SK-N-SH (cell line): ENCODE measurements around the gene FBXO39. TPM values are rescaled to one million over a fixed set of nuclear protein-coding genes. Genes with fewer than 3 reads are reported as not detected.
"Not testable (repeated sequence)": the region's sequence is repeated elsewhere in the genome, so short reads cannot be mapped to it uniquely, and the experiment has no call there.

Experiments used
- CTCF ChIA-PET: fragments of 300-600, 350-600 bp; formaldehyde crosslinking; extraction: SDS; loops from one replicate; lab custom pipeline; 2021; lab: Yijun Ruan, JAX
- POLR2A ChIA-PET: fragments of 350-600 bp; sonication (Branson Sonifier 250); formaldehyde crosslinking; extraction: SDS; loops from one replicate; lab custom pipeline; 2020; ENCODE audit warnings: antibody characterized with exemption, inconsistent platforms; lab: Yijun Ruan, JAX
- DNase-seq: peaks from one replicate; pipeline ENCODE4 v3.0.0; 2012
- H2AFZ ChIP-seq: fragments of 200-600 bp; sonication (generic); 2 replicates; pipeline ENCODE4 v1.8.1; 2016; ENCODE audit warnings: antibody characterized with exemption, mild to moderate bottlenecking, low read depth
- H3F3A ChIP-seq: fragments of 200-600 bp; sonication (generic); replicated peaks from 2 replicates; pipeline ENCODE3; 2016; ENCODE audit warnings: antibody characterized with exemption, mild to moderate bottlenecking; ENCODE audit not compliant: insufficient read depth
- H3K27ac ChIP-seq, 2 experiments: fragments of 200-500 bp in 1 of 2; fragments of 200-600 bp in 1 of 2; sonication (Bioruptor generic) in 1 of 2; sonication (generic), shearing (Covaris generic) in 1 of 2; 2 replicates each; pipeline versions ENCODE4 v1.5.1 to v1.6.1; 2014 to 2016; ENCODE audit warnings: low read depth in 2 of 2, inconsistent platforms in 1 of 2, low read length in 1 of 2, mild to moderate bottlenecking in 1 of 2, mixed read lengths in 1 of 2
- H3K27me3 ChIP-seq: fragments of 200-600 bp; sonication (generic), shearing (Covaris generic); 2 replicates; pipeline ENCODE4 v1.6.1; 2016; ENCODE audit warnings: mixed run types; ENCODE audit not compliant: insufficient read depth
- H3K36me3 ChIP-seq, 2 experiments: fragments of 200-500 bp in 1 of 2; fragments of 200-600 bp in 1 of 2; sonication (Bioruptor generic) in 1 of 2; sonication (generic) in 1 of 2; replicated peaks in 1 of 2; 2 replicates each; pipeline versions ENCODE3 to v1.5.1; 2014 to 2016; ENCODE audit warnings: low read length in 1 of 2, mild to moderate bottlenecking in 1 of 2; ENCODE audit not compliant: insufficient read depth in 2 of 2, control insufficient read depth in 1 of 2
- H3K4me1 ChIP-seq, 2 experiments: fragments of 200-500 bp in 1 of 2; fragments of 200-600 bp in 1 of 2; sonication (Bioruptor generic) in 1 of 2; sonication (generic), shearing (Covaris generic) in 1 of 2; 2 replicates each; pipeline versions ENCODE4 v1.5.1 to v1.6.1; 2014 to 2016; ENCODE audit warnings: low read depth in 1 of 2, low read length in 1 of 2, mixed run types in 1 of 2; ENCODE audit not compliant: insufficient read depth in 2 of 2, control insufficient read depth in 1 of 2
- H3K4me2 ChIP-seq: fragments of 200-600 bp; sonication (generic), shearing (Covaris generic); 2 replicates; pipeline ENCODE4 v1.6.1; 2017; ENCODE audit warnings: mixed run types
- H3K4me3 ChIP-seq, 2 experiments: fragments of 200-500 bp in 1 of 2; fragments of 200-600 bp in 1 of 2; sonication (Bioruptor generic) in 1 of 2; sonication (generic), shearing (Covaris generic) in 1 of 2; 2 replicates each; pipeline versions ENCODE4 v1.5.1 to v1.8.1; 2014 to 2016; ENCODE audit warnings: low read depth in 2 of 2, inconsistent platforms in 1 of 2, low read length in 1 of 2, mild to moderate bottlenecking in 1 of 2, mixed read lengths in 1 of 2, moderate library complexity in 1 of 2
- H3K79me2 ChIP-seq: fragments of 200-600 bp; sonication (generic); 2 replicates; pipeline ENCODE4 v1.8.1; 2017; ENCODE audit warnings: mild to moderate bottlenecking; ENCODE audit not compliant: insufficient read depth
- H3K9ac ChIP-seq: fragments of 200-600 bp; sonication (generic); 2 replicates; pipeline ENCODE4 v1.6.1; 2017; ENCODE audit warnings: mixed run types
- H3K9me2 ChIP-seq: fragments of 200-600 bp; sonication (generic); 2 replicates; pipeline ENCODE4 v1.6.1; 2017; ENCODE audit warnings: mixed run types
- H3K9me3 ChIP-seq: fragments of 200-600 bp; sonication (generic); 2 replicates; pipeline ENCODE4 v1.6.1; 2017; ENCODE audit warnings: mixed run types, mild to moderate bottlenecking, moderate library complexity
- H4K20me1 ChIP-seq: fragments of 200-600 bp; sonication (generic); 2 replicates; pipeline ENCODE4 v1.6.1; 2017; ENCODE audit warnings: mild to moderate bottlenecking, mixed run types; ENCODE audit not compliant: insufficient read depth
- EP300 ChIP-seq, 2 experiments: IDR thresholded peaks; 2 replicates each; pipeline versions ENCODE4 v1.4.0 to v1.6.1; 2012; ENCODE audit warnings: borderline replicate concordance in 1 of 2, low read depth in 1 of 2, low read length in 1 of 2
- FOSL2 ChIP-seq: IDR thresholded peaks from 2 replicates; pipeline ENCODE4 v1.4.0; 2012; ENCODE audit warnings: low read depth, mild to moderate bottlenecking, moderate library complexity, borderline replicate concordance
- GATA2 ChIP-seq: sonication (generic); formaldehyde crosslinking; IDR thresholded peaks from 2 replicates; pipeline ENCODE4 v1.5.0; 2020; ENCODE audit warnings: mild to moderate bottlenecking, missing genetic modification reagents
- IRF3 ChIP-seq: fragments of 150-350 bp; IDR thresholded peaks from 2 replicates; pipeline ENCODE4 v1.6.1; 2016; ENCODE audit warnings: mild to moderate bottlenecking, low read depth, low read length
- MEF2A ChIP-seq: IDR thresholded peaks from 2 replicates; pipeline ENCODE4 v1.4.0; 2012; ENCODE audit warnings: low read depth, borderline replicate concordance
- NFIC ChIP-seq: IDR thresholded peaks from 2 replicates; pipeline ENCODE4 v1.4.0; 2012; ENCODE audit warnings: borderline replicate concordance
- PBX3 ChIP-seq: IDR thresholded peaks from 2 replicates; pipeline ENCODE4; 2012
- POLR2AphosphoS5 ChIP-seq: IDR thresholded peaks from 2 replicates; pipeline ENCODE4 v1.6.1; 2012; ENCODE audit warnings: low read depth, low read length
- RXRA ChIP-seq: IDR thresholded peaks from 2 replicates; pipeline ENCODE4 v1.4.0; 2012; ENCODE audit warnings: low read depth, mild to moderate bottlenecking, borderline replicate concordance
- SIN3A ChIP-seq: IDR thresholded peaks from 2 replicates; pipeline ENCODE4 v1.6.1; 2012; ENCODE audit warnings: low read depth, mild to moderate bottlenecking, low read length, moderate library complexity, borderline replicate concordance
- WGBS: methylation state at CpG from one replicate; pipeline ENCODE4 v1.1.6; 2017; ENCODE audit warnings: low lambda C conversion rate; 5-methylcytosine and 5-hydroxymethylcytosine counted together
- polyA plus RNA-seq, 3 experiments: library from polyadenylated mRNA; depleted of rRNA; stranded (reverse); fragments of >200 nt; gene quantifications; 2 replicates each; pipeline ENCODE4 v1.2.3, GENCODE V29; 2012
- TF ChIP-seq, protein P1 (sequence below): fragments of 150-350 bp; IDR thresholded peaks from 2 replicates; pipeline ENCODE4 v1.6.1; 2017; ENCODE audit warnings: antibody characterized with exemption, low read length, low read depth, borderline replicate concordance
- TF ChIP-seq, protein P2 (sequence below): IDR thresholded peaks from 2 replicates; pipeline ENCODE4 v1.6.1; 2012; ENCODE audit warnings: mild to moderate bottlenecking, low read depth, low read length, moderate library complexity

Gene FBXO39
- polyA plus RNA-seq, 1 of the 3 experiments (the other 2 are of a cell fraction), result not detected

DNA sequence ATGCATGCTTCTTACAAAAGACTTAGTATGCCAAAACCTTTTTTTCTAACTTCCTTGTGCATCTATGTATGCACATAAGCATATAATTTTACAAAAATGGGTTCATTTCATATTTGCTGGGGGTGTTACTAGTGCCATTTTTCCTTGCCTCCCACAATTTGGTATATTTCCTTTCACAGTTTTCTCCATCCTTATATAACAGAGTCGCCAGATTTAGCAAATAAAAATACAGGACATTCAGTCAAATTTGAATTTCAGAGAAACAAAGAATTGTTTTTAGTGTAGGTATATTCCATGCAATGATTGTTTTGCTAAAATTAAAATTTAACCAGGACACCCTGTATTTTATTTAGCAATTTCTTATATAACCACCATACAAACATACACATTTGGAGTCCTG, 4.0 kb upstream of the FBXO39 start:
- Histone ChIP-seq H3K27ac (no peak overlapping the region), H3K27me3 (peaks cover 37% of the 10 kb centered on the region), H3K4me2 (no peak overlapping the region), H3K4me3 (no peak overlapping the region), H3K9me3 (peaks cover 9% of the 10 kb centered on the region; the same call in 1 of the 2 replicates), H3K9ac (no peak overlapping the region), H3K79me2 (no peaks in the 10 kb centered on the region), H3K9me2 (no peaks in the 10 kb centered on the region), H4K20me1 (no peaks in the 10 kb centered on the region), H3K36me3 (no peaks in the 10 kb centered on the region), H3K4me1 (no peaks in the 10 kb centered on the region), H2AFZ (no peak overlapping the region), H3F3A (no peaks in the 10 kb centered on the region)
- 2% methylated on average over 1 of the region's 1 CpG for WGBS
- ChIA-PET POLR2A (no interaction called here), CTCF (interaction anchor here (0.9 kb wide), 1 partner anchor 10 kb away, joined by 5 read pairs; no protein-coding TSS in a partner anchor)
- no peak for DNase-seq
- TF ChIP-seq, protein P1, sequence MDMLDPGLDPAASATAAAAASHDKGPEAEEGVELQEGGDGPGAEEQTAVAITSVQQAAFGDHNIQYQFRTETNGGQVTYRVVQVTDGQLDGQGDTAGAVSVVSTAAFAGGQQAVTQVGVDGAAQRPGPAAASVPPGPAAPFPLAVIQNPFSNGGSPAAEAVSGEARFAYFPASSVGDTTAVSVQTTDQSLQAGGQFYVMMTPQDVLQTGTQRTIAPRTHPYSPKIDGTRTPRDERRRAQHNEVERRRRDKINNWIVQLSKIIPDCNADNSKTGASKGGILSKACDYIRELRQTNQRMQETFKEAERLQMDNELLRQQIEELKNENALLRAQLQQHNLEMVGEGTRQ, result no peak

DNA sequence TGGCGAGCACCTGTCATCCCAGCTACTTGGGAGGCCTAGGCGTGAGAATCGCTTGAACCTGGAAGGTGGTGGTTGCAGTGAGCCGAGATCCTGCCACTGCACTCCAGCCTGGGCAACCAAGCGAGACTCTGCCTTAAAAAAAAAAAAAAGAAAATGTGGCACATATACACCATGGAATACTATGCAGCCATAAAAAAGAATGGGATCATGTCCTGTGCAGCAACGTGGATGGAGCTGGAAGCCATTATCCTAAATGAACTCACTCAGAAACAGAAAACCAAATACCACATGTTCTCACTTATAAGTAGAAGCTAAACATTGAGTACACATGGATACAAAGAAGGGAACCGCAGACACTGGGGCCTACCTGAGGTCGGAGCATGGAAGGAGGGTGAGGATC, 1.1 kb upstream of the FBXO39 start:
- H3K4me1 ChIP-seq, H3F3A ChIP-seq, H3K27ac ChIP-seq, H3K9ac ChIP-seq, H4K20me1 ChIP-seq, DNase-seq, H3K9me3 ChIP-seq, POLR2A ChIA-PET, H2AFZ ChIP-seq, H3K36me3 ChIP-seq, CTCF ChIA-PET, H3K4me3 ChIP-seq, H3K4me2 ChIP-seq, H3K9me2 ChIP-seq, H3K79me2 ChIP-seq: not testable (repeated sequence)
- WGBS, result 38% methylated on average over 8 of the region's 8 CpGs
- H3K27me3 ChIP-seq, result peaks cover 64% of the 10 kb centered on the region

GRCh38 chr17:6779411-6779810, 3.4 kb downstream of the FBXO39 start:
- DNase-seq, result no peak
- Histone ChIP-seq H3K27ac (no peak overlapping the region), H3K79me2 (no peaks in the 10 kb centered on the region), H2AFZ (no peak overlapping the region), H3K4me1 (no peaks in the 10 kb centered on the region), H3K9me3 (no peaks in the 10 kb centered on the region), H3K36me3 (no peaks in the 10 kb centered on the region), H3F3A (no peaks in the 10 kb centered on the region), H3K9me2 (no peaks in the 10 kb centered on the region), H3K4me3 (no peak overlapping the region), H4K20me1 (no peaks in the 10 kb centered on the region), H3K27me3 (peaks cover 75% of the 10 kb centered on the region), H3K4me2 (no peak overlapping the region), H3K9ac (no peak overlapping the region)
- ChIA-PET POLR2A (no interaction called here), CTCF (no interaction called here)
- WGBS, result 0% methylated on average over 2 of the region's 2 CpGs
- TF ChIP-seq NFIC (no peak), FOSL2 (no peak), IRF3 (no peak), MEF2A (no peak), RXRA (no peak), SIN3A (no peak), EP300 (IDR thresholded peaks at IDR 0.05; ENCODE audit: borderline replicate concordance in 1 of 2, low read depth in 1 of 2, low read length in 1 of 2) (no peak), GATA2 (CRISPR knock-in tag) (no peak), POLR2AphosphoS5 (no peak), PBX3 (no peak)
- TF ChIP-seq, protein P2, sequence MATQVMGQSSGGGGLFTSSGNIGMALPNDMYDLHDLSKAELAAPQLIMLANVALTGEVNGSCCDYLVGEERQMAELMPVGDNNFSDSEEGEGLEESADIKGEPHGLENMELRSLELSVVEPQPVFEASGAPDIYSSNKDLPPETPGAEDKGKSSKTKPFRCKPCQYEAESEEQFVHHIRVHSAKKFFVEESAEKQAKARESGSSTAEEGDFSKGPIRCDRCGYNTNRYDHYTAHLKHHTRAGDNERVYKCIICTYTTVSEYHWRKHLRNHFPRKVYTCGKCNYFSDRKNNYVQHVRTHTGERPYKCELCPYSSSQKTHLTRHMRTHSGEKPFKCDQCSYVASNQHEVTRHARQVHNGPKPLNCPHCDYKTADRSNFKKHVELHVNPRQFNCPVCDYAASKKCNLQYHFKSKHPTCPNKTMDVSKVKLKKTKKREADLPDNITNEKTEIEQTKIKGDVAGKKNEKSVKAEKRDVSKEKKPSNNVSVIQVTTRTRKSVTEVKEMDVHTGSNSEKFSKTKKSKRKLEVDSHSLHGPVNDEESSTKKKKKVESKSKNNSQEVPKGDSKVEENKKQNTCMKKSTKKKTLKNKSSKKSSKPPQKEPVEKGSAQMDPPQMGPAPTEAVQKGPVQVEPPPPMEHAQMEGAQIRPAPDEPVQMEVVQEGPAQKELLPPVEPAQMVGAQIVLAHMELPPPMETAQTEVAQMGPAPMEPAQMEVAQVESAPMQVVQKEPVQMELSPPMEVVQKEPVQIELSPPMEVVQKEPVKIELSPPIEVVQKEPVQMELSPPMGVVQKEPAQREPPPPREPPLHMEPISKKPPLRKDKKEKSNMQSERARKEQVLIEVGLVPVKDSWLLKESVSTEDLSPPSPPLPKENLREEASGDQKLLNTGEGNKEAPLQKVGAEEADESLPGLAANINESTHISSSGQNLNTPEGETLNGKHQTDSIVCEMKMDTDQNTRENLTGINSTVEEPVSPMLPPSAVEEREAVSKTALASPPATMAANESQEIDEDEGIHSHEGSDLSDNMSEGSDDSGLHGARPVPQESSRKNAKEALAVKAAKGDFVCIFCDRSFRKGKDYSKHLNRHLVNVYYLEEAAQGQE, result no peak
